NCI-H128 (cell line): ENCODE data around the gene RNF126.
"Not testable (repeated sequence)": the region's sequence is repeated elsewhere in the genome, so short reads cannot be mapped to it uniquely, and the experiment has no call there.

Experiments used
- DNase-seq: peaks from one replicate; lab custom pipeline; 2025; ENCODE audit not compliant: unreplicated experiment; lab: John Stamatoyannopoulos, UW

The RNF126 gene

GRCh38 chr19:662962-663681, at the start of gene RNF126:
Gene RNF126, minus strand, starts transcription at chr19:663214. Its CDS starts 93 bp downstream, at chr19:663121.
- DNase-seq: peak; percentile 79

GRCh38 chr19:711254-711653, 48.2 kb upstream of the RNF126 start:
- DNase-seq: no peak

- DNase-seq: no peak
Measured at GRCh38 chr19:710767-711166, 47.8 kb upstream of the RNF126 start.

GRCh38 chr19:709965-710571, 47.1 kb upstream of the RNF126 start:
- DNase-seq: no peak

- no peak for DNase-seq
Measured at GRCh38 chr19:709196-709964, 46.4 kb upstream of the RNF126 start.

GRCh38 chr19:708154-709143, 45.4 kb upstream of the RNF126 start, which contains the start of gene PALM:
Gene PALM, plus strand, starts transcription at chr19:708935. Its CDS starts 212 bp downstream, at chr19:709147.
- no peak for DNase-seq

- no peak for DNase-seq
Measured at GRCh38 chr19:704447-704741, 41.4 kb upstream of the RNF126 start.

GRCh38 chr19:703651-704446, 40.8 kb upstream of the RNF126 start:
- DNase-seq: no peak

GRCh38 chr19:703329-703650, 40.3 kb upstream of the RNF126 start:
- DNase-seq: no peak

GRCh38 chr19:702847-703246, 39.8 kb upstream of the RNF126 start:
- not testable (repeated sequence) for DNase-seq

- DNase-seq: not testable (repeated sequence)
Measured at GRCh38 chr19:699885-700284, 36.9 kb upstream of the RNF126 start.

GRCh38 chr19:698529-698928, 35.5 kb upstream of the RNF126 start:
- not testable (repeated sequence) for DNase-seq

GRCh38 chr19:695352-695949, 32.4 kb upstream of the RNF126 start, which contains the start of gene PRSS57:
Gene PRSS57, minus strand, starts transcription at chr19:695452. Its CDS starts 22 bp downstream, at chr19:695430.
- no peak for DNase-seq

- DNase-seq: no peak
Measured at GRCh38 chr19:694481-695351, 31.7 kb upstream of the RNF126 start.

GRCh38 chr19:690203-690602, 27.2 kb upstream of the RNF126 start:
- DNase-seq: no peak

- no peak for DNase-seq
Measured at GRCh38 chr19:688992-689391, 26.0 kb upstream of the RNF126 start.

GRCh38 chr19:688214-688613, 25.2 kb upstream of the RNF126 start:
- DNase-seq: no peak

GRCh38 chr19:687569-688166, 24.7 kb upstream of the RNF126 start:
- no peak for DNase-seq
